Activated CD8-positive, alpha-beta memory T cell treated with anti-CD3 and anti-CD28 coated beads for 36 hours (primary cell): Measurements from ENCODE around the gene PROK1. TPM values are rescaled to one million over a fixed set of nuclear protein-coding genes. Genes with fewer than 3 reads are reported as not detected.

ENCODE experiments used
- CTCF ChIA-PET: fragments of 350-600 bp; sonication (Branson Sonifier 250); formaldehyde crosslinking; loops from one replicate; lab custom pipeline; 2021; ENCODE audit warnings: antibody characterized with exemption; lab: Charles Lee
- POLR2A ChIA-PET: fragments of 350-600 bp; sonication (Branson Sonifier 250); formaldehyde crosslinking; loops from one replicate; lab custom pipeline; 2021; ENCODE audit warnings: antibody characterized with exemption; lab: Charles Lee
- total RNA-seq, 2 experiments: library from RNA; stranded (reverse); gene quantifications; one replicate each; pipeline ENCODE4 v1.2.3, GENCODE V29; 2021

Gene PROK1
- total RNA-seq, 2 experiments from 2014 or later, result not detected

DNA sequence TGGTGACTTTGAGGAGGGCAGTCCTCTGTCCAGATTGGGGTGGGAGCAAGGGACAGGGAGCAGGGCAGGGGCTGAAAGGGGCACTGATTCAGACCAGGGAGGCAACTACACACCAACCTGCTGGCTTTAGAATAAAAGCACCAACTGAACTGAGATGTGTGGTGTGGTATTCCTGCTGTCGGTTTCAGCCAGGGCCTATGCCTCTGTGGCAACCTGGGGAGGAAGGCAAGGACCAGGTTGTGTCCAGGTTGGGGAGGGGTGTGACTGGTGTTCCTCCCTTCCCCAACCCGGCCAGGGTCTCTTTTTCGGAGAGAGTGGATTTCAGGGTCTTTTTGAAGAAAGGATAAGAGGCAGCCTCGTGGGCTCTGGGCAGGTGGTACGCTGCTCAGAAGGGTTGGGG is 6.3 kb downstream of the PROK1 start:
- CTCF ChIA-PET, result interaction anchor here (0.6 to 1.8 kb wide), 3 partner anchors 49 to 250 kb away, joined by 3 to 5 read pairs (median 4); no protein-coding TSS in a partner anchor
- POLR2A ChIA-PET, result no interaction called here

GRCh38 chr1:110460253-110461220 is 9.6 kb downstream of the PROK1 start:
- CTCF ChIA-PET, result interaction anchor here (0.6 to 4.3 kb wide), 37 partner anchors 11 to 469 kb away, joined by 3 to 51 read pairs (median 4); partner anchors contain the start of genes KCNC4, LAMTOR5 and RBM15
- POLR2A ChIA-PET, result interaction anchor here (1.0 kb wide), 1 partner anchor 251 kb away, joined by 4 read pairs; no protein-coding TSS in a partner anchor

DNA sequence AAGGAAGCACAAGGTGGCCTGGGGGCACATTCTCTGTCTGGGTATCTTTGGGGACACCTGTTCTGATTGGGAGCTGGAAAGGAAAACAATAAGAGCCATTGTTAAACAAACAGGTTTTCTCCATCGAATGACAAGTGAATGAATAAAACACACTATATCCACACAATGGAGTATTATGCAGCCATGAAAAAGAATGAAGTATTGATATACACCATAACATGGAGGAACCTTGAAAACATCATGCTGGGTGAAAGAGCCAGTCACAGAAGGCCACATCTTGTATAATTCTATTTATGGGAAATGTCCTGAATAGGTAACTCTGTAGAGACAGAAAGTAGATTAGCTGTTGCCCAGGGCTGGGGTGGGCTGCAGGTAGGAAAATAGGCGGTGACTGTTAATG is 11.1 kb downstream of the PROK1 start:
- POLR2A ChIA-PET, result no interaction called here
- CTCF ChIA-PET, result interaction anchor here (0.7 to 4.3 kb wide), 6 partner anchors 34 to 319 kb away, joined by 3 to 51 read pairs (median 3); no protein-coding TSS in a partner anchor

- CTCF ChIA-PET, result interaction anchor here (0.7 to 1.4 kb wide), 6 partner anchors 31 to 318 kb away, joined by 3 to 4 read pairs (median 3); no protein-coding TSS in a partner anchor
- POLR2A ChIA-PET, result no interaction called here
These were observed 12.0 kb downstream of the PROK1 start for GRCh38 chr1:110462964-110463363.

DNA sequence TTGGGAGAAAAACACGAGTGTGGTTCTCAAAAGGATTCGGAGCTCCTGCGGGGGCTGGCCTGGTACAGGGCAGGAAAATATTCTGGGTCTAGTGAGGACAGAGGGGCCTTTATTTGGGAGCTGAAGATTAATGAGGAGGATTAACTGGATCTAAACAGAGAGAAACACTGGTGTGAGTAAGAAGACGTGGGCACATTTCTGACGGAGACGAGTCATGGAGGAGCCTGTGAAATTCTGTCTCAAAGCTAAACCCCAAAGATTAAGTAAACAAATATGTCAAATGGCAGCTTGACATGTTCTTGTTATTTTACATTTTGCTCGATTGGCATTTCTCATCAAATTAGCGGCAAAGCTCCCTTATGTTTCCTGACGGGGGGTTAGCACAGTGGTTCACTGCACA is 12.8 kb downstream of the PROK1 start:
- ChIA-PET CTCF (interaction anchor here (0.7 to 1.6 kb wide), 5 partner anchors 32 to 317 kb away, joined by 3 to 4 read pairs (median 3); no protein-coding TSS in a partner anchor), POLR2A (no interaction called here)

DNA sequence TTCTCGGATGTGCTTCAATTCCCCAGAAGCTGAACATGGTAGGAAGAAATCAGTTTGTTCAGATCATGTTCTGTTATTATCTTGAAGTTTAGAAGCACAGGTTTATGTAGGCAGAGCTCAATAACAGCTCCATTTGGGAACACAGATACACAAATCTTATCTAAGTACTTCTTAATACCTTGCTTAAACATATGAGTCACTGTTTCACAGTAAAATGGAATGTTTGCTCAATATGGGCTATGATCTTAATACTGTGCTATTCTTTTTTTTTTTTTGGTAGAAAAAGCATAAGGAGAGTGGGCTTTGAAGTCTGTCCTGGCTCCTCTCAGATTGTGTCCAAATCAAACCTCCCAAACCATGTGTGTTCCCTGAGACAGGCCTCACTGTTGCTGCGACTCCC is 13.4 kb downstream of the PROK1 start:
- POLR2A ChIA-PET, result no interaction called here

GRCh38 chr1:110465038-110465813 is 14.3 kb downstream of the PROK1 start:
- CTCF ChIA-PET, result interaction anchor here (0.9 to 1.6 kb wide), 2 partner anchors 31 to 53 kb away, joined by 4 read pairs; no protein-coding TSS in a partner anchor
- POLR2A ChIA-PET, result no interaction called here

More for the DNA sequence above, 13.4 kb downstream of the PROK1 start:
- CTCF ChIA-PET, result interaction anchor here (1.1 to 1.6 kb wide), 2 partner anchors 52 to 260 kb away, joined by 3 to 4 read pairs; no protein-coding TSS in a partner anchor

- ChIA-PET POLR2A (no interaction called here), CTCF (interaction anchor here (0.9 kb wide), 1 partner anchor 30 kb away, joined by 4 read pairs; no protein-coding TSS in a partner anchor)
These were observed 14.9 kb downstream of the PROK1 start for GRCh38 chr1:110465814-110466380.

DNA sequence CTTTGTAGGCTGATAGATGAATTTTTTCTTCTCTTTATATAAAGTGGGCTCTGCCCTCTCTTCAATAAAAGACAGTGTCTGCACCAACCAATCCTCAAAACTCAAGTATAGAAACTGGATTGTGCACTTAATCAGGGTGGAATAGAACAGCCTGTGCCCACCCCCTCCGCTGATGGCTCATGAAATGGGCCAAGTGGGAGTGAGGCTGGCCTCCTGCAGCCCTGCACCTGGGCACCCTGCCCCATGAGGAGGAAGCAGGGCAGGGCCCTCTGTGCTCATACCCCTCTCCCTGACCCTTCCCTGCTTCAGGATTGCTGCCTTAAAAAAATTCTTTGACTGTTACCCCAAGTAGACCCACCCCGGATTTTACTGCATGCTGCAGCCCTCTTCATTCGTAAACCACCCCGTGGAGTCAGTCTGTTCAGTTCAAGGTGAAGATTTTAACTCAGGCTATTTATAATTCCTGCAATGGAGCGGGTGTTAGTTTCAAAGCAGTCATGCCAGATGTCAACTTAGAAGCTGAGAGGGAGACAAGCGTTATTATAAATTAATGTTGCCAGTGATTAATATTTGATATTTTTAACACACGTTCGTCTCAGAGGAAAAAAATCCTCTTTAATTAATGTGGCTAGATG is 15.8 kb downstream of the PROK1 start:
- ChIA-PET CTCF (interaction anchor here (0.8 kb wide), 1 partner anchor 29 kb away, joined by 3 read pairs; no protein-coding TSS in a partner anchor), POLR2A (no interaction called here)

DNA sequence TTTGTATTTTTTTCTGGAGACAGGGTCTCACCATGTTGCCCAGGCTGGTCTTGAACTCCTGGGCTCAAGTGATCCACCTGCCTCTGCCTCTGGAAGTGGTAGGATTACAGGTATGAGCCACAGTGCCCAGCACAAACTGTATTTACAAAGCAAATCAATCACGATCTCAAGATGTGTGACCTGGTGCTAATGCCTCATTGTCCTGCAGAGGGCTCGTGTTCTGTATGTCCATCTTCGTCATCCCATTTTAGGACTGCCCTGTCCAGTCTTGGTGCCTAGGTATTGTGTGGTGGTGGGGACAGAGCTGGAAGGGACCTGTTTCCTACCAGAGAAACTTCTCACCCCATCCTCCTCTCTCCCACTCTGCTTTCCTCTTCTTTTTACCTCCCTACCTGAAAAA is 20.2 kb downstream of the PROK1 start:
- CTCF ChIA-PET, result interaction anchor here (1.4 kb wide), 1 partner anchor 11 kb away, joined by 3 read pairs; no protein-coding TSS in a partner anchor
- POLR2A ChIA-PET, result no interaction called here

GRCh38 chr1:110472546-110472945 is 21.6 kb downstream of the PROK1 start:
- POLR2A ChIA-PET, result no interaction called here
- CTCF ChIA-PET, result interaction anchor here (1.3 kb wide), 1 partner anchor 265 kb away, joined by 3 read pairs; no protein-coding TSS in a partner anchor

DNA sequence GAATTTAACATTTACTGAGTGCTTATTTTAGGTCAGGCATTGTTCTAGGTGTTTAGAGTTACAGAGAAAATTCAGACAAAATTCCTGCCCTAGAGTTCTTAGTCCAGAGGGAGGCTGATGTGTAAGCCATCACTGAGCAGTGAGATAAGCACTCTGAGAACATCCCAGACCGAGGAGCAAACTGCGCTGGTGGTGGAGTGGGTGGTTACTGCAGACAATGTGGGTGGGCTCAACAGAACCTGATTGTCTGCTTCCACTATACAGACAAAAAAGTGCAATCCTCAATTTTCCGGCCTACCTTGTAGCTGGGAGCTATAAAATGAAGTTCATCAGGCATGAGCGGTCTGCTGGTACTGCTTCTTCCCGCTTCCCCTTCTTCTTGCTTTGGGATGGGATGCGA is 23.5 kb downstream of the PROK1 start:
- POLR2A ChIA-PET, result no interaction called here
- CTCF ChIA-PET, result interaction anchor here (0.7 kb wide), 1 partner anchor 14 kb away, joined by 3 read pairs; no protein-coding TSS in a partner anchor

GRCh38 chr1:110475362-110476027 is 24.5 kb downstream of the PROK1 start:
- CTCF ChIA-PET, result no interaction called here
- POLR2A ChIA-PET, result no interaction called here

DNA sequence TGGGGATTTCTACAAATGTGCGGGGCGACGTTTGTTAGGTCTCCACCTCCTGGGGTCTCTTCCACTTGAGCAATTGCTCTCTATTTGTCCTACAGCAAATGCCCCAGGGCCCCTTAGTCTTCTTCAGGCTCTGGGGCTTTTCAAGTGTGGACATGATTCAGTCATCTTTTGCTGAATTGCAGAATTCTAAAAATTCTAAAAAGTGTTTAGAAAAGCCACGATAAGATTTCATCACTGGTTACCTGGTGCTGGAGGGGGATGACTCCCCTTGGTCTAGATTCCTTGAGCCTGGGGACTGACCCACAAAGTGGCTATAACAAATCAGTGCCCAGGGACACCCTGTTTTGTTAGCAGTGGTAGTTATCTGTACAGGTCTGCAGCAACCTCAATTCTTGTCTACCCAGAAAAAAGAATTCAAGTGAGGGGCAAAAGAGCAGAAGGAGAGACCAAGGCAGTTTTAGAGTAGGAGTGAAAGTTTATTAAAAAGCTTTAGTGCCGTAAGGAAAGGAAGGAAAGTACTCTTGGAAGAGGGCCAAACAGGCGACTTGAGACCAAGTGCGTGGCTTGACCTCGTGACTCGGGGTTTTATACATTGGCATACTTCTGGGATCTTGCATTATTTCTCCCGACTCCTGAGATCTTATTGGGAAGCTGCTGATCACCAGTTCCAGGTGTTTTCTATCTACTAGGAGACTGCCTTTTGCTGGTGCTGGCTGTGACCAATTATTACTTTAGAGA is 25.2 kb downstream of the PROK1 start:
- POLR2A ChIA-PET, result no interaction called here
- CTCF ChIA-PET, result interaction anchor here (2.9 kb wide), 1 partner anchor 20 kb away, joined by 19 read pairs; no protein-coding TSS in a partner anchor

- POLR2A ChIA-PET, result no interaction called here
- CTCF ChIA-PET, result interaction anchor here (2.9 kb wide), 1 partner anchor 19 kb away, joined by 19 read pairs; no protein-coding TSS in a partner anchor
These were observed 26.1 kb downstream of the PROK1 start for GRCh38 chr1:110477041-110477440.

- POLR2A ChIA-PET, result no interaction called here
- CTCF ChIA-PET, result interaction anchor here (2.9 kb wide), 1 partner anchor 19 kb away, joined by 19 read pairs; no protein-coding TSS in a partner anchor
These were observed 26.6 kb downstream of the PROK1 start for GRCh38 chr1:110477445-110477957.
